ENCODE results near the gene VIM. TPM values are rescaled to one million over a fixed set of nuclear protein-coding genes. Genes with fewer than 3 reads are reported as not detected.

VIM gene
- 1,000 to 10,000 TPM in 1 of 2 donors, 100 to 1,000 TPM in 1; 934 to 1,097 TPM for total RNA-seq
- long read RNA-seq, transcript VIM-201 (9 exons, 1,868 nt) = major isoform, 1,353 of 1,371 reads
- long read RNA-seq, partial matches to known transcripts = 4 of 1,371 reads
- long read RNA-seq, other reads (novel, unspliced or antisense) = 13 of 1,371 reads

DNA sequence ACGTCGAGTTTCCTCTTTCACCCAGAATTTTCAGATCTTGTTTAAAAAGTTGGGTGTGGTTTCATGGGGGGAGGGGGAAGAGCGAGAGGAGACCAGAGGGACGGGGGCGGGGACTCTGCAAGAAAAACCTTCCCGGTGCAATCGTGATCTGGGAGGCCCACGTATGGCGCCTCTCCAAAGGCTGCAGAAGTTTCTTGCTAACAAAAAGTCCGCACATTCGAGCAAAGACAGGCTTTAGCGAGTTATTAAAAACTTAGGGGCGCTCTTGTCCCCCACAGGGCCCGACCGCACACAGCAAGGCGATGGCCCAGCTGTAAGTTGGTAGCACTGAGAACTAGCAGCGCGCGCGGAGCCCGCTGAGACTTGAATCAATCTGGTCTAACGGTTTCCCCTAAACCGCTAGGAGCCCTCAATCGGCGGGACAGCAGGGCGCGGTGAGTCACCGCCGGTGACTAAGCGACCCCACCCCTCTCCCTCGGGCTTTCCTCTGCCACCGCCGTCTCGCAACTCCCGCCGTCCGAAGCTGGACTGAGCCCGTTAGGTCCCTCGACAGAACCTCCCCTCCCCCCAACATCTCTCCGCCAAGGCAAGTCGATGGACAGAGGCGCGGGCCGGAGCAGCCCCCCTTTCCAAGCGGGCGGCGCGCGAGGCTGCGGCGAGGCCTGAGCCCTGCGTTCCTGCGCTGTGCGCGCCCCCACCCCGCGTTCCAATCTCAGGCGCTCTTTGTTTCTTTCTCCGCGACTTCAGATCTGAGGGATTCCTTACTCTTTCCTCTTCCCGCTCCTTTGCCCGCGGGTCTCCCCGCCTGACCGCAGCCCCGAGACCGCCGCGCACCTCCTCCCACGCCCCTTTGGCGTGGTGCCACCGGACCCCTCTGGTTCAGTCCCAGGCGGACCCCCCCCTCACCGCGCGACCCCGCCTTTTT, at the start of gene VIM:
TSS of gene VIM (plus strand) at position 151 of the 925 bp plus-strand sequence. CDS start 1,182 bp downstream, outside the sequence.
- ATAC-seq = peak; percentile 70 to 78
- intact Hi-C loops (cut with DNase I) = loop anchor here in 1 of 2 donors (10.0 kb wide), 1 partner anchor 224 kb away; no protein-coding TSS in a partner anchor
- peak; percentile 94 for DNase-seq

DNA sequence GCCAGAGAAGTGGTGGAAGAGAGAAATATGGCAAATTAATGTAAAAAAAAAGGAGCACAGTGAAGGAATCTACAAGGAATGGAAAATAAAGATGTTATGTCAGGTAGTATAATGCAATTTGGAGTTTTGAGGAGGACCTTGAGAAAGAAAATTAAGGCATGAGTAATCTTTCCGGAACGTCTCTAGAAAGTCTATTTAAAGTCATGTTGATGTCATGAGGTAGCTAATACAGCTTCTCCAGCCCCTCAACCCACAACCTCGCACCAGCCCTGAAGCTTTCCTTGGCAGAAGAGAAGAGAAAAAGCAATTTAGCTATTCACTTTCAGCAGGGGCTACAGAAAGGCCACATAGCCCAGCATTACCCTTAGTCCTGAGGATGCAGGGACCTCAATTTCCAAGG, 49.0 kb upstream of the VIM start:
- ATAC-seq = no peak

DNA sequence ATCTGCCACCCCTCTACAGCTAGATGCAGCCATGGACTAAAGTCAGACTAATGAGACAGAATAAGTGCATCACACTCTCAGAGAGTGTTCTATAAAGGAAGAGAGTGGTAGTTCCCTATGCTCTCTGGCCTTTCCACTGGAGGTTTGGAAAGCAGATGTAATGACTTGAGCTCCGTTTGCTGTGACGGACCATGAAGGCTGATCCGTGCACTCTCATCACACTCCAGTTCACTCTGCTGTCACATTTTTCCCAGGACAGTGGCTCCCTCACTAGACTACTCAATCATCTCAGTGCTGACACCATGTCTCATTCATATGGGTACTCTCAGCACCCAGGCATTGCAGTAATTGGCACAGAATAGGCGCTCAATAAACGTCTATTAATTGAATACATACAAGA, 46.9 kb upstream of the VIM start:
- ATAC-seq (no peak), DNase-seq (no peak)
- intact Hi-C loops (cut with DNase I) = no loop called here

More for the DNA sequence above, 49.0 kb upstream of the VIM start:
- intact Hi-C loops (cut with DNase I) = no loop called here
- DNase-seq = no peak

DNA sequence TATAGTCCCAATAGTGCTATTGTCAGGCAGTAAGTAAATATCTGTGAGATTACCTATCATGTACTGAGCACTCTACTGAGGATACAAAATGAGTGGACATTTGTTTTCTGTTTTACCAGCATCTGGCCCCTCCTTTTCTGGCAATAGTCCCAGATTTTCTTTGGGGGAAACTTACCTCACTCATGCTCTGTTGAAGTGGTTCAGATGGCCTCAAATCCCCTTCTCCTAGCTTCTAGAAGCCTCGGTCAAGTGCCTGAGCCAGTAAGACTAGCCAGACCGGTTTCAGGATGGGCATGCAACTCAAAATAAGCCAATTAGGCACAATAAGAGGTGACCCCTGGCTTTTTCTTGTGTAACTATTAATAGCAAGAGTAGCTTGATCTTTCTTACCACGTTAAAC, 46.3 kb upstream of the VIM start:
- no peak for DNase-seq
- no peak for ATAC-seq
- intact Hi-C loops (cut with DNase I) = no loop called here

DNA sequence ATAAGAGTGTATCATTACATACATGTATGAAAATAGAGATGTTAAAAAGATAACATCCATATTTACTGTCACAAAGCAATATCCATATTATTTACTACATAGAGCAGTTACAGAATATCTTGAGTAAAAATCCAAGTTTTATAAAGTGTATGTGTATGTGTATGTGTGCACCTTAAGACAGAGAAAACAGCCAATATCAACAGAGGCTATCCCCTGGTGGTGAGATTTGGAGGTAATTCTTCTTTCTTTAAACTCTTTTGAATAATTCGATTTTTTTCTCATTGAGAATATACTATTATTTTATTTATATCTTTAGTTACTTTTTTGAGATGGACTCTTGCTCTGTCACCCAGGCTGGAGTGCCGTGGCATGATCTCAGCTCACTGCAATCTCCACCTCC, 44.9 kb upstream of the VIM start:
- no peak for DNase-seq
- no peak for ATAC-seq
- intact Hi-C loops (cut with DNase I) = no loop called here

DNA sequence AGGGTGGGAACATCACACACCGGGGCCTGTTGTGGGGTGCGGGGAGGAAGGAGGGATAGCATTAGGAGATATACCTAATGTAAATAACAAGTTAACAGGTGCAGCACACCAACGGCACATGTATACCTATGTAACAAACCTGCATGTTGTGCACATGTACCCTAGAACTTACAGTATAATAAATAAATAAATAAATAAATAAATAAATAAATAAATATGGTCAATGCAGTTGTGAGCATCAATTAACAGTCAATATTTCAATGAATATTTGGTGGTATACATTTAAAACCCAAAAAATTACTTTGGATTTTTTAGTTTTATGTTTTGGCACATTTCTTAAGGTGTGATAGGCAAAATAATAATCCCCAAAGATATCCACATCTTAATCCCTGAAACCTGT, 42.2 kb upstream of the VIM start:
- no peak for ATAC-seq
- DNase-seq = no peak
- intact Hi-C loops (cut with DNase I) = no loop called here

DNA sequence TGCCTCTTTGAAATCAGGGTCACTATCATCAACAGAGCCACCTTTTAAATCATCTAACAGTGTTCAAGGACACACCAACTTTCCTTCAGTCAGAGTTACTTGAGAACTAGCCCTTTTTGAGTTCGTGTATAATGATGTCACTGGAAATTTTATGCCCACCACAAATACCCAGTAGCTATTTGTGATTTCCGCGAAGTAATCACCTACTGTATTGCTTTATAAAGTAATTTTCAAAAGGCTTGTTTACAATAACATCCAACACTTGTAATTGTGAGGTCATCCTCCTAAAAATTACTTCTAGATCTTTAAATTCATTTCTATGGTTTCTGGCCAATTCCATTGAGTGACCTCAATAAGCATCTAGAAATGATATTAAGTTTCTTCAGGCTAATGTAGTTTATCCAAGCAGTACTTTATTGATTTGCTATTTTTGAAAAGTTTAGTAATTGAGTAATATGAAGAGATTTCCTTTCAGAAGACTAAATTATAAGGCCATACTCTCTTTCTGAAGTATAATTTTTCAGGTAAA, 39.3 kb upstream of the VIM start:
- DNase-seq = no peak
- ATAC-seq = no peak
- intact Hi-C loops (cut with DNase I) = no loop called here

DNA sequence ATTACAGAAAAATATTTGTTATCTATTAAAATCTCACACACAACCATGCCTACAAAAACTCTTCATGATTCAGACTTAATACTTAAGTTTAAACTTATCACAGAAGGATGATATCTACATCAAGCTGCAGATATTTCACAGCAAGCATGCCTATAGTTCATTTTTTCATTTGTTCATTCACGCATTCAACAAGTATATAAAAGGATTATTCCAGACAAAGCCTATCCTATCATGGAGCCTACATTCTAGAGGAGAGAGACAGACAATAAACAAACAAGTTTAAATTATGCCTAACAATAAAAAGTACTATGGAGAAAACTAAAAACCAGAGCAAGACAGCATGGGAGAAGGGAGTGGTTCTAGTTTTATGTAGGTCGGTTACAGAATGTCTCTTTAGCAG, 37.4 kb upstream of the VIM start:
- DNase-seq (no peak), ATAC-seq (no peak)
- intact Hi-C loops (cut with DNase I) = no loop called here

DNA sequence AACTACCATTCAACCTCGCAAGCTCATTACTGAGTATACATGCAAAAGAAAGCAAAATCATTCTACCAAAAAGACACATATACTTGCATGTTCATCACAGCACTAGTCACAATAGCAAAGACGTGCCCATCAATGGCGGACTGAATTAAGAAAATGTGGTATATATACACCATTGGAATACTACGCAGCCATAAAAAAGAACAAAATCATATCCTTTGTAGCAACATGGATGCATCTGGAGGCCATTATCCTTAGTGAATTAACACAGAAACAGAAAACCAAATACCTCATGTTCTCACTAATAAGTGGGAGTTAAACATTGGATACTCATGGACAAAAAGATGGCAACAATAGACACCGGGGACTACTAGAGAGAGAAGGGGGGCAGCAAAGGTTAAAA, 33.0 kb upstream of the VIM start:
- intact Hi-C loops (cut with DNase I) = no loop called here
- ATAC-seq (no peak), DNase-seq (no peak)

DNA sequence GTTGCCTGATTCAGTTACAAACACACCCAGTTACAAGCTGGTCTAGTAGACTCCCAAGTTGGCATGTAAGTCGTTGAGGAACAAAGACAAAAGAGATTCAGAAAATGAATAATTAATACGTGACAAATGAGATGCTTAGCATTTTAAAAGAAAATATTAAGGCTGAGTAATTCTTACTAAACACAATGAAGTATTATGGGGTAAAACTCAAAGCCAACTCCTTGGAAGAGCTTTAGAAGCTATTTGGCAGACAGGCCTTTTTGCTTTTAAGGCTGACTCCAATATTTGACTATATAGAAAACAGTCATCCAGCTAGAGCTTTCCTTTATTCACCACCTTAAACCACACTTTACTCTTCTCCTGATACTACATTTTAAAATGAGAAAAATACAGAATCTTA, 32.0 kb upstream of the VIM start:
- intact Hi-C loops (cut with DNase I) = no loop called here
- no peak for ATAC-seq
- DNase-seq = no peak

DNA sequence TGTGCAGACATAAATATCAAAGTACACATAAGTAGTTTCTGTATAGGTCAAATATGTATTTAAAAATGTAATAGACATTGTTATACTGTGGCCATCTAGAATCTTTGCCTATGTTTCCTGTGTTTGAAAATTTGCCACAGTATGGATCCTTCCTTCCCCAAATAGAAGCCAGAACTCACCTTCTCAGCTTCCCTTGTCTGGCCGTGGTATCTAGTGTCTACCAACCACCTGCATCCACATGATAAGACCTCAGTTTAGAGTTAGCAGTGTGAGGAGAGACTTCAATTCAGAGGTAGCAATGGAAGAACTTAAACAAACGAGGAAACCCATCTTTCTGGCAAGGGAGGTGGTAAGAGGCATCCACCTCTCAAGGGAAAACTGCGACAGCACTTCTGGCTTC, 31.5 kb upstream of the VIM start:
- DNase-seq (no peak), ATAC-seq (no peak)
- intact Hi-C loops (cut with DNase I) = no loop called here

DNA sequence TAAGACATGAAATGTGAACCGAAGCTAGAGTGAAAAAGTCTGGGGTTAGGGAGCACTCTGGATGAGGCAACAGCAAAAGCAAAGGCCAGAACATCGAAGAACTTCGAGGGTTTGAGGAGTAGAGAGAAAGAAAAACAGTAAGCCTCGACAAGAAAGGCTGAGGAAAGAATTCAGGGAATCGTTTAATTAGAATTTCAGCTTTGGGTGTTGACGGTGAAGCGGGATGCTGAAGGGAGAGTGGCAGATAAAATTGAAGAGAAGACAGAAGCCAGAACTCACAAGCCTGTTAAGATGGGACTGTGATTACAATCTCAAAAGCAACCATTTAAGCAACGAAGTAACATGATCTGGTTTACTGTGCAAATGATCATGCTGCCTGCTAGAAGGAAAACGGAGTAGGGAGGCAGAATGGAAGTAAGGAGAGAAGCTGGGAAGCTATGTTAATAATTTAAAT, 28.7 kb upstream of the VIM start:
- DNase-seq (no peak), ATAC-seq (no peak)
- intact Hi-C loops (cut with DNase I) = no loop called here

DNA sequence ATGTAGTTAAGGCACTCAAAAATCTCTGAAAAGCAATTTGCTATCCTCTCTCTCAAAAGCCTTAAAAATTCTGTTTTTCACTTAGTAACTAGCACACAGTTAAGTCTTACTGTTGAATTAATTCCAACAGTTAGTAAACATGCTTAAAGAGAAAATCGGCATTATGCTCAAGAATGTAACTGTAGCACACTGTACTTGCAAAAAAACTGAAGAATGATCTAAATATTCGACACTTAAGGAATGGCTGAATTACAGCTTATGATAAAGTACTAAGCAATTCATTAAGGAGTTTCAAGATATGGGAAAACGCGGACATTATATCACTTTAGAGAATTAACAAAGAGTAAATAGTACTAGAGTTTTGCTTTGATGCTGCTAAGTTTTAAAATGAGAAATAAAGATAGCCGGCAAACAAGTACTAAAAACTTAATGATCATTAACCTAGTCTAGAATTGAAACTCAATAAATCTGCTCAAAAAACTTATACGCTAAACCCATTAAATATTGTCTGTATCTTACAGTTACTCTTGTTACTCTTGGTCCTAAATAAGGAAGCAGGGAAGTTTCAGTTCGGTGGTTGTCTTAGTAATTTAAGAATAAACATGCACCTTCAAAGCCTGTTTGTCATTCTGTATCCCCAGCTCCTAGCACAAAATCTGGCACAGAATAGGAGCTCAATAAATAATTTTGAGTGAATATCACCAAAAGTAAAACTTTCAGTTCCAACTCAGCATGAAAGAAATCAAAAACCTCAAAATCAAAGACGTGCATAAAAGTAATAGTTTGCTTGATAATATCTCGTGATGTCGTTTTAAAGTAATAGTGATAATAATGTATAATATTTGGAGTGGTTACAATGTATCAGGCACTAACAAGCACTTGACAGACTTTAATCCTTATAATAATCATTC, 27.8 kb upstream of the VIM start:
- DNase-seq (no peak), ATAC-seq (no peak)
- intact Hi-C loops (cut with DNase I) = no loop called here

DNA sequence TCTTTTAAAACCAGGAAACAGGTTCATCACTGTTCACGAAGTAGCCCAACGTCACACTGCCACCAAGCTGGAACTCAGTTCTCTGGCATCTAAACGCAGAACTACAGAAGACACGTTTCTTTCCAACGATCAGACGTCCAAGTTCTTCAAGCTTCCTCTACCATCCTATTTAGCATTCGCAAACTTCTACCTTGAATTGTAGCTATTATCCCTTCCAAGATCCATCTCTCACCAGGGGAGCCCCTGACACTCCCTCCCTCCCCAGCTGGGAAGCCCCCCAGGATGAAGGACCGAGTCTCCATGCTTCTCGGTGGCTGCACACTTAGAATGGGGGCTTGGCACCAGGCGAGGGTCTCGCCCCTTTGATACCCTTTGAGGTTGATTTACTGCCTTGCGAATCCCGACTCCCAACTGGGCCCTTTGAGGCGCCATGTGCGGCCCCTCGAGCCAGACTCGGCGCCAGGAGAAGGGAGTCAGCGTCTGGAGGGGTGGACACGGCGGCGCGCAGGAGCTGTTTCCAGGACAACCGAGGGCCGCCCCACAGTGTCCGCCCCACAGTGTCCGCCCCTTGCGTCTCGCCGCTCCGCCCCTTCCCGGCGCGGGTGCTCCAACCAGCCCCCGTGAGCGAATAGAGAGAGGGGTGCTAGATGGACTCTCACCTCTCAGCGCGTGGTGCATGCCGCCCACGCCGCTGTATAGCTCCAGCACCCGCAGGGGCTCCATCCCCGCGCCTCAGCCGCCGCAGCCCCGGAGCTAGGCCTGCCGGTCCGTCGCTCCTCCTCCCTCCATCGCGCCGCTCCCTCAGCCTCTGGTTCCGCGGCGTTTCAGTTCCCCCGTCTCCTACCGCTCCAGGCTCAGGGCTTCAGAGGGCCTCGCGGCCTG, 26.9 kb upstream of the VIM start, which contains the start of gene TRDMT1:
TSS of gene TRDMT1 (minus strand) at position 761 of the 882 bp plus-strand sequence. CDS start at position 723, 38 bp downstream.
- ATAC-seq (peak; percentile 100), DNase-seq (peak; percentile 91)
- intact Hi-C loops (cut with DNase I) = no loop called here

DNA sequence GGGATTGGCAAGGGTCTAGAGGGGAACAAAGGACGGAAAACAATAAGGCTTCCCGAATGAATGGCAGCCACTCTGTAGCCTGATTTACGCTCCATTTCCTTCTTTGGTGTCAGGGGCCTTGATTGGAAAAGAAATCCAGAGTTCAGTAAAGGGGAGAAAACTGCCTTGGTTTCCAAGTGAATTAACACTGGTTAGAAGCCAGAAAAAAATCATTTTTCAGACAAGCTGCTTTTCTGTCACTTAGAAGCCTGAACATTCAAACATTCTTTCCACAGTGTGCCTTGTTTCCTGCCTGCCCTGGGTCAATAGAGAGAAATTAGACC, 26.3 kb upstream of the VIM start:
- ATAC-seq (no peak), DNase-seq (no peak)
- intact Hi-C loops (cut with DNase I) = no loop called here

DNA sequence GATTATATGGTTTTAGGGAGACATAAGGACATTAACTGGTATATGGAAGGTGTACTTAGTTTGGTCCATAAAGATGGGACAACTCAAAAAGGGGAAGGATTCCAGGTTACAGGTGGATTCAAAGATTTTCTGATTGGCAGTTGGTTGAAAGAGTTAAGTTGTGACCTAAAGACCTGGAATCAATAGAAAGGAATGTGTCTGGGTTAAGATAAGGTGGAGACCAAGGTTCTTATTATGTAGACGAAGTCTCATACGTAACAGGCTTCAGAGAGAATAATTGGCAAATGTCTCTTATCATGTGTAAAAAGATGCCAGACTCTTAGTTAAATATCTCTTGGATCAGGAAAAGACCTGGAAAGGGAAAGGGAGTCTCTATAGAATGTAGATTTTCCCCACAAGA, 25.5 kb upstream of the VIM start:
- DNase-seq = no peak
- intact Hi-C loops (cut with DNase I) = no loop called here
- ATAC-seq = no peak

DNA sequence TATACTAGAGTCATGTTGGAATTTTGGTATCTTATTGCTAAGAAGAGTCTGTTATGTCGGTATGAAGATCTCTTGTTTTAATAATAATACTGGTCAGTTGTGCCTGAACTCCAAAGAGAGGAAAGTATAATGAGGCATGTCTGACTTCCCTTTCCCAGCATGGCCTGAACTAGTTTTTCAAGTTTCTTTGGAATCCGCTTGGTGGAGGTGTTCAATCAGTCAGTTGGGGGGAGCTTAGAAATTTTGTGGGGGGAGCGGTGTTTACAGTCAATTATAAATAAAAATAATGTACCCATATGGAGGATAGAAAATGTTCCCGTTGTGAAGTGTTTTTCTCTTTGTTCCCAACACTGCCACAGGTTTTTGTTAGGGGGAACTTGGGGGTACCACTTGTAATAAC, 25.0 kb upstream of the VIM start:
- DNase-seq (no peak), ATAC-seq (no peak)
- intact Hi-C loops (cut with DNase I) = no loop called here

DNA sequence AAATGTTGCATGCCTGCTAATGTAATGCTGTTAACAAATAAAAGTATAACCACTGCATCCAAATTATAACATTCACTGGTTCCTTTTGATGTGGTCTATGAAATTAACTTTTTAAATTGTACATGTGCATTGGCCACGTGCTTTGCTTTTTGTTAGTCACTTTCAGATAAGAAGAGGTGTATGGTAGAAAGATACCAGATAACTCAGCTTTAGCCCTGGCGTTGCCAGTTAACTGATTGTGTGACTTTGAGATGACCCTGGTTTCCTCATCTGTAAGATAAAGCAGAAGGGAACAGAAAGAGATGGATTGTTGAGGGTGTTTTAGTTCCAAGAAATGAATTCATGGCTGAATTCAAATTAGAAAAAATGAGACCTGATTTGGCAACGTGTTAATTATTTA, 24.6 kb upstream of the VIM start:
- no peak for ATAC-seq
- no peak for DNase-seq
- intact Hi-C loops (cut with DNase I) = no loop called here

All from left cardiac atrium (tissue), 4 donors.